ENCODE results near the gene DTNA.

GRCh38 chr18:34730774-34731173 lies 20.7 kb downstream of the DTNA start:
- TF ChIP-seq POLR2A (IDR thresholded peaks at IDR 0.05) (no peak), CTCF (IDR thresholded peaks at IDR 0.05) (no peak)

Data from vagina (tissue), 2 donors.